Measurements from ENCODE around the gene MBOAT2.

GRCh38 chr2:9024575-9024974, 21.1 kb upstream of the MBOAT2 start:
- TF ChIP-seq POLR2AphosphoS5 (IDR thresholded peaks at IDR 0.05; ENCODE audit: low read depth, low read length): no peak
- no peak for TF ChIP-seq TCF7L2 (IDR thresholded peaks at IDR 0.05; ENCODE audit: low read depth, low read length)
- TF ChIP-seq CTCF (IDR thresholded peaks at IDR 0.05): no peak
- TF ChIP-seq SIN3A (IDR thresholded peaks at IDR 0.05; ENCODE audit: borderline replicate concordance, insufficient read depth, low read depth, low read length): no peak

Measured in Panc1 (cell line).